HFFc6 (cell line): Measurements from ENCODE around the gene HOXB1. TPM values are rescaled to one million over a fixed set of nuclear protein-coding genes. Genes with fewer than 3 reads are reported as not detected.

ENCODE experiments used
- DNase-seq: peaks from one replicate; pipeline ENCODE4 v3.0.0-alpha.2; 2018
- H3K27ac Mint-ChIP-seq: 2 replicates; pipeline ENCODE4 v1.8.0; 2020; ENCODE audit warnings: mild to moderate bottlenecking, mixed read lengths
- H3K27me3 Mint-ChIP-seq: 2 replicates; pipeline ENCODE4 v1.8.0; 2021; ENCODE audit warnings: mild to moderate bottlenecking, moderate library complexity, mixed read lengths; ENCODE audit not compliant: insufficient read depth
- H3K36me3 Mint-ChIP-seq: 2 replicates; pipeline ENCODE4 v1.8.0; 2021; ENCODE audit warnings: low read depth, mixed read lengths
- H3K4me1 Mint-ChIP-seq: 2 replicates; pipeline ENCODE4 v1.8.0; 2020; ENCODE audit warnings: low read depth, mixed read lengths
- H3K4me3 Mint-ChIP-seq: 2 replicates; pipeline ENCODE4 v1.8.0; 2020; ENCODE audit warnings: mild to moderate bottlenecking, moderate library complexity, mixed read lengths
- H3K9me3 Mint-ChIP-seq: 2 replicates; pipeline ENCODE4 v1.8.0; 2020; ENCODE audit warnings: mild to moderate bottlenecking, mixed read lengths
- CTCF ChIP-seq: fragments of 200-600 bp; sonication (generic); IDR thresholded peaks from 2 replicates; pipeline ENCODE4 v1.5.0; 2021; ENCODE audit warnings: antibody characterized with exemption, mild to moderate bottlenecking
- total RNA-seq, 6 experiments: library from RNA; stranded (reverse); fragmentation: NEBNext Ultra II Directional; extraction: Animal tissue kit (Norgen Biotek cat#: 25700); gene quantifications; 2 replicates in 1 of 6; 3 replicates in 5 of 6; pipeline ENCODE4 v1.2.3, GENCODE V29; 2021

Gene HOXB1
- total RNA-seq, 6 experiments from 2014 or later, result not detected

DNA sequence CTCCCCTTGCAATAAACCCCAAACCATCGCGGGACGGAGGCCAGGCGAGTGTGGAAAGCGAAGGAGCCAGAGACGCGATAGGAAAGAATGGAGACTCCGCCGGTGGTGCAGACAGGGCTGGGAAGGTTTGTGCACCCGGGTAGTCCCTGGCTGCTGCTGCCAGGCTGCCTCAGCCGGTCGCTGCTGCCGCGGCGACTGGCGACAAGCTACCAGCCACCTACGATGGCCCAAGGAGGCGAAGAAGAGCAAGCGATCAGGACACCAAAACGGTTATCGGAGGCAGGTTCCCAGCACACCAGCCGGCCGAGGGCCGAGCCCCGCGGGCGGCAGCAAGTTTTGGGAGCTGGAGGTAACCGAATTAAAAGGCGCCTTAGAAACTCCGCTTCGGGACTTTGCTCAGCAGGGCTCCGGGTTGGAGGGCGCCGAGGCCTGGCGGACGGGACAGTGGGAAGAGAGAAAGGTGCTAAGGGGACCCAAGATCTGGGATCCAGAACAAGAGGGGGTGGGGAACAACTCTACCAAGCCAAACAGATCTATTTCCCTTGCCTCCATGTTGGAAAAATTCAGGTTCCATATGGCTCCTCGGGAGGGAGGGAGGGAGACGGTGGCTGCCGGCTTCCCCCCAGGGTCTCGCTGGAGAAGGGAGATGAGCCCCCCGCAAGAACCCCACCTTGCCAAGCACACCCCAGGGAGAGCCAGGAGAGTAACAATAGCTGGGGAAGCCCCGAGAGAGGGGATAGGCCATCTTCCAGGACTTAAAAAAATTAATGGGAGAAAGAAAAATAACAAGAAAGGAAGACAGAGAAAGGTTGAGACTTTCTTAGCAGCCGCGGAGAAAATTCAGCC lies 23.8 kb upstream of the HOXB1 start:
- H3K27me3 Mint-ChIP-seq, result peaks cover 77% of the 10 kb centered on the region
- no peaks in the 10 kb centered on the region for H3K4me1 Mint-ChIP-seq
- H3K27ac Mint-ChIP-seq, result no peak overlapping the region
- no peaks in the 10 kb centered on the region for H3K9me3 Mint-ChIP-seq
- H3K4me3 Mint-ChIP-seq, result peak overlapping the region; percentile 8; the same call in 1 of the 2 replicates
- no peak for DNase-seq
- TF ChIP-seq CTCF, result no peak
- H3K36me3 Mint-ChIP-seq, result no peaks in the 10 kb centered on the region

- Mint-ChIP-seq H3K27me3 (peaks cover 71% of the 10 kb centered on the region), H3K4me3 (no peak overlapping the region), H3K9me3 (no peaks in the 10 kb centered on the region), H3K27ac (no peak overlapping the region), H3K36me3 (no peaks in the 10 kb centered on the region), H3K4me1 (no peaks in the 10 kb centered on the region)
- no peak for DNase-seq
- TF ChIP-seq CTCF, result no peak
These were observed 23.0 kb upstream of the HOXB1 start for GRCh38 chr17:48553826-48554225.

DNA sequence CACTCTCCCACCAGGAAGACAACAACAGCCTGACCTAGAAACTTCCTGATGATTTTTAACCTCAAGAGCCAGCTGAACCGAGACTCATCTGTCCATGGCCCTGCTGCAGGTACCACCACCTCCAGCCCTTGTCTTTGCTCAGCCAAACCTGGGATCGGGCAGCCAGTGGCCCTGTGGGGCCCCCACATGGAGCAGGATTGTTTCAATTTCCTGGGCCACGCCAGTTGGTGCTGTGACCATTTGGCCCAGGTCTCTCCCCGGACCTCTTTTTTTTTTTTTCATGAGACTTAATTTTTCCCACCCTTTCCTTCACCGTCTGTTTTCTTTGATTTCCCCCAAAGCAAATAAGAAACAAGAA lies 22.4 kb upstream of the HOXB1 start:
- no peak for TF ChIP-seq CTCF
- Mint-ChIP-seq H3K4me3 (no peak overlapping the region), H3K9me3 (no peaks in the 10 kb centered on the region), H3K27ac (no peak overlapping the region), H3K4me1 (no peaks in the 10 kb centered on the region), H3K27me3 (peaks cover 69% of the 10 kb centered on the region), H3K36me3 (no peaks in the 10 kb centered on the region)
- no peak for DNase-seq

DNA sequence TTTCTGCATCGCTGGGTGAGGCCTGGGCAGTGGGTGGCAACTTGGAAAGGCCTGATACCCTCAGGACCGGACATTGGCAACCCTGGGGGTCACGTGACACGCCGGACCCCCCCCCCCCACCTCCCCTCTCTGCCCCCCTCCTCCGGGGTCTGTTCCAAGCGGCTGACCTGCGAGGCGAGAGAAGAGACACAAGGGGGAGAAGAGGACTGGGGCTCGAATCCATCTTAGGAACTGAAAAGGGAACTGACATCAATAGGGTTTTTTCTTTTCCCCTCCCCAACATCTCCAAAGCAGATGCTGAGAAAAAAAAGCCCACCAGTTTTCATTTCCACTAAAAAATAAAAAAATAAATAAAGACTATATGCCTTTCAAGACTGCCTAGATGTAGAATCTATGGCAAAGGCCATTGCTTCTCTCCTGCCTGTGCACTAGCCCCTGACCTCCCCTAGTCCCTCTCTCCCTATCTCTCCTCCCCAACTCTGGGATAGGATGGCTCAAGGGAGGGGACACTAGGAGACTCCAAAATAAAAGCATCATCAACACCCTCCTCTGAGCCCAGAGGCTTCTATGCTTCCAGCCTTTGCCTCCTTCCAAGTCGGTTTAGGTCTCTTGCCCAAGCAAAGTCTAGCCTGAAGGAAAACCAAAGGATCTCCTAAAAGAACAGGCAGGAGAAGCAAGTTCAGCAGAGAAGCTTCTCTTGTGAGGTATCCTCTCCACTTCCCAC lies 21.8 kb upstream of the HOXB1 start:
- TF ChIP-seq CTCF, result no peak
- Mint-ChIP-seq H3K4me1 (no peaks in the 10 kb centered on the region), H3K27me3 (peaks cover 67% of the 10 kb centered on the region), H3K27ac (no peak overlapping the region), H3K9me3 (no peaks in the 10 kb centered on the region), H3K36me3 (no peaks in the 10 kb centered on the region), H3K4me3 (no peak overlapping the region)
- DNase-seq, result no peak

DNA sequence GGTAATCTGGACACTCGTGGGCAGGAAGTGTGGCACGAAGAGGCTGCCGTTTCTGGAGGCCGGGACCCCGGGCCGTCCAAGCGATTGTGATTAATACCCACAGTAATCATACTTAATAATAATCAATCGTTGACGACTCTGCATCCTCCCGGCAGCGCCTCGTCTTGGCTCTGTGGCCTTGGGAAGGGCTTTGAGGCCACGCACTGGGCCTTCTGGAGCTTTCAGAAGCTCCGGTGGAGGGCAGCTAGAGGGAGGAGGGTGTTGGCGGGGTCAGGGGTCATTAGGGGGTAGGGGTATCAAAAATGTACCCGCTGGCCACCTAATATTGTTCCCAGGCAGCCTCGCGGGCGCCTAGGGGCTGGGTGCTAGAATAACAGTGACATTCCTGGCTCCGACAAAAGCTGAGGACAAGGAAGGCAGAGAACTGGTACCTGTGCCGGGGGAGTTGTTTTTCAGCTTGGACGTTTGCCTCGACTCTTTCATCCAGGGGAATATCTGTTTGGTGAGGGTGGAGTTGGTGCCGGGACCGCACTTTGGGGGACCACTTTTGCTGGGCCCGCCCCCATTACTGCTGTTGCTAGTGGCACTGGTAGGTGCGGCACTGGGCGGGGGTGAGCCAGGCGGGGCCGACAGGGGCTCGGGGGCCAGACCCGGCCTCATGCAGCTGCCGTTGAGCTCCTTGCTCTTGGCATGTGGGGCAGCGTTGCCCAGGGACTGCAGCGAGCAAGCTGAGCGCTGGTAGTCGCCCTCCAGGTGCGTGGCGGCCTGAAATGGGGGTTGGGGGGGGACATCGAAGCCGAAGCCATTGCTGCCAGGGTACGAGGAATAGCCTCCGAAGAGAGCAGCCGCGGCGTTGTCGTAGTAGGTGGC lies 21.0 kb upstream of the HOXB1 start:
- no peak overlapping the region for H3K4me3 Mint-ChIP-seq
- no peaks in the 10 kb centered on the region for H3K36me3 Mint-ChIP-seq
- no peaks in the 10 kb centered on the region for H3K9me3 Mint-ChIP-seq
- no peak for DNase-seq
- no peak overlapping the region for H3K27ac Mint-ChIP-seq
- TF ChIP-seq CTCF, result no peak
- H3K27me3 Mint-ChIP-seq, result peaks cover 67% of the 10 kb centered on the region
- H3K4me1 Mint-ChIP-seq, result no peaks in the 10 kb centered on the region
